ENCODE results near the gene IQCE. TPM values are rescaled to one million over a fixed set of nuclear protein-coding genes. Genes with fewer than 3 reads are reported as not detected.

IQCE gene
- total RNA-seq, 1 experiment from 2014 or later = 21.4 TPM

DNA sequence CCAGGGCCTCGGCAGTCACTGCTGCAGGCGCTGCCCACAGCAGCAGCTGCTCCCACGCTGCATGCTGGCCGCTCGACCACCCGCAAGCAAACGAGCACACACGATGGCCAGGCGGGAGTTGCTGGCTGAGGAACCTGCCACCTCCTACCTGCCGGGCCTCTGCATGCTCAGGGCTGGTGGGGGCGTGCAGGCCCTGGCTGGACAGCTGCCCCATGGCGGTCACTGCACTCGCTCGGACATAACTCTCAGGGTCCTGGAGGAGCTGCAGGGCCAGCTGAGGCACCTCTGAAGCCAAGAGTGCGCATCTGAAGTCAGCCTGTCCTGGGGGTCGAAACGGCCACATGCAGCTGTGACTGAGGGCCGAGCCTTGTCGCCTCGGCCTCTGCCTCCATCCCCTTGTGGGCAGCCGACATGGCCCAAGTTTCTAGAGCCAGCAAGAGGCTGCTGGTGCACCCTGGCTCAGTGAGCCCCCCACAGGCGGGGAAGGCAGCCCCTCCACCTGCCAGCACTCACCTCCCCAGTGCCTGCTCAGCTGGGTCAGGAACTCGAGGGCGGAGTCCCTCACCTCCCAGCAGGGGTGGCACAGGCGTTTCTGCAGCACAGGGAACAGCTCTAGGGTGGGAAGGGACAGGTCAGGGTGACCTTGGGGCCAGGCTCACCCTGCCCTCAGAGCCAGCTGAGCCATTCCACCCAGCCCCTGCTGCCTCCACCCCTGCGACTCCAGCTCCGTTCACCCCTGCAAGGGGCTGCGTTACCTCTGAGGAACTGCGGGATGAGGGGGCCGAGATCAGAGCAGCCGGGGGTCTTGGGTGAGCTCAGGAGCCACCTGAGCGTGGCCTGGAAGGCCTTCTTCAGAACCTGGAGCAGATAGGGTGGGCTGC, 19.5 kb upstream of the IQCE start:
- H3K9me3 ChIP-seq (ENCODE audit: control insufficient read depth in 1 of 2, insufficient read depth in 1 of 2, low read depth in 1 of 2, low read length in 2 of 2) = no peaks in the 10 kb centered on the region
- H3K36me3 ChIP-seq (ENCODE audit: control insufficient read depth in 1 of 2, insufficient read depth in 2 of 2, low read length in 2 of 2) = peaks cover 6 to 14% of the 10 kb centered on the region in 2 experiments; a peak in 3 of 4 replicates
- no peak overlapping the region for H3K4me2 ChIP-seq (ENCODE audit: low read length)
- no peak for DNase-seq (ENCODE audit: low read depth, low spot score)
- H2AFZ ChIP-seq (ENCODE audit: low read depth, low read length, poor library complexity, severe bottlenecking) = no peak overlapping the region
- H3K79me2 ChIP-seq (ENCODE audit: insufficient read depth, low read length) = no peaks in the 10 kb centered on the region
- no peaks in the 10 kb centered on the region for H3K4me1 ChIP-seq (ENCODE audit: control insufficient read depth in 1 of 2, insufficient read depth in 2 of 2, low read length in 2 of 2)
- no peaks in the 10 kb centered on the region for H4K20me1 ChIP-seq (ENCODE audit: insufficient read depth)
- intact Hi-C loops (cut with micrococcal nuclease) = no loop called here
- CTCF ChIA-PET = no interaction called here
- POLR2A ChIA-PET = no interaction called here
- ATAC-seq = no peak
- RAD21 ChIA-PET (ENCODE audit: low non-redundant PET in 1 of 2, low total read pairs in 2 of 2, uncharacterized antibody in 2 of 2, unreplicated experiment in 2 of 2) = no interaction called here
- TF ChIP-seq, protein P1, sequence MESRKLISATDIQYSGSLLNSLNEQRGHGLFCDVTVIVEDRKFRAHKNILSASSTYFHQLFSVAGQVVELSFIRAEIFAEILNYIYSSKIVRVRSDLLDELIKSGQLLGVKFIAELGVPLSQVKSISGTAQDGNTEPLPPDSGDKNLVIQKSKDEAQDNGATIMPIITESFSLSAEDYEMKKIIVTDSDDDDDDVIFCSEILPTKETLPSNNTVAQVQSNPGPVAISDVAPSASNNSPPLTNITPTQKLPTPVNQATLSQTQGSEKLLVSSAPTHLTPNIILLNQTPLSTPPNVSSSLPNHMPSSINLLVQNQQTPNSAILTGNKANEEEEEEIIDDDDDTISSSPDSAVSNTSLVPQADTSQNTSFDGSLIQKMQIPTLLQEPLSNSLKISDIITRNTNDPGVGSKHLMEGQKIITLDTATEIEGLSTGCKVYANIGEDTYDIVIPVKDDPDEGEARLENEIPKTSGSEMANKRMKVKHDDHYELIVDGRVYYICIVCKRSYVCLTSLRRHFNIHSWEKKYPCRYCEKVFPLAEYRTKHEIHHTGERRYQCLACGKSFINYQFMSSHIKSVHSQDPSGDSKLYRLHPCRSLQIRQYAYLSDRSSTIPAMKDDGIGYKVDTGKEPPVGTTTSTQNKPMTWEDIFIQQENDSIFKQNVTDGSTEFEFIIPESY (IDR thresholded peaks at IDR 0.05; ENCODE audit: extremely low read depth, insufficient replicate concordance, low read length) = no peak
- TF ChIP-seq ATF3 (IDR thresholded peaks at IDR 0.05) = no peak
- no peak for TF ChIP-seq CBX3 (IDR thresholded peaks at IDR 0.05; ENCODE audit: low read depth)
- TF ChIP-seq YY1 (IDR thresholded peaks at IDR 0.05; ENCODE audit: extremely low read depth, insufficient replicate concordance, low read depth, low read length) = no peak
- no peak for TF ChIP-seq FOSL1 (IDR thresholded peaks at IDR 0.05; ENCODE audit: low read depth)
- no peak for TF ChIP-seq TCF7L2 (IDR thresholded peaks at IDR 0.05; ENCODE audit: borderline replicate concordance, extremely low read depth, insufficient read depth, insufficient read length)
- TF ChIP-seq ELF1 (IDR thresholded peaks at IDR 0.05; ENCODE audit: borderline replicate concordance, low read depth) = no peak
- no peak for TF ChIP-seq CTCF (IDR thresholded peaks at IDR 0.05 in 2 of 3, conservative IDR thresholded peaks at IDR 0.05 in 1 of 3; ENCODE audit: borderline replicate concordance in 1 of 3, insufficient read depth in 1 of 3, low read depth in 2 of 3, low read length in 2 of 3)
- TF ChIP-seq EZH2phosphoT487 (IDR thresholded peaks at IDR 0.05; ENCODE audit: borderline replicate concordance) = no peak
- no peak for TF ChIP-seq ZNF274 (IDR thresholded peaks at IDR 0.05; ENCODE audit: low read depth, low read length)
- no peak for TF ChIP-seq EZH2 (IDR thresholded peaks at IDR 0.05)
- TF ChIP-seq CEBPB (IDR thresholded peaks at IDR 0.05; ENCODE audit: low read depth) = no peak
- TF ChIP-seq ZFX (IDR thresholded peaks at IDR 0.05) = no peak
- TF ChIP-seq POLR2A (IDR thresholded peaks at IDR 0.05; ENCODE audit: borderline replicate concordance, extremely low read depth, insufficient read depth, insufficient read length) = no peak
- no peak for TF ChIP-seq POLR2AphosphoS5 (IDR thresholded peaks at IDR 0.05; ENCODE audit: low read depth, low read length)
- TF ChIP-seq RAD21 (IDR thresholded peaks at IDR 0.05; ENCODE audit: low read depth) = no peak
- TF ChIP-seq JUND (IDR thresholded peaks at IDR 0.05) = no peak
- TF ChIP-seq EGR1 (IDR thresholded peaks at IDR 0.05; ENCODE audit: low read depth) = no peak
- TF ChIP-seq, protein P2, sequence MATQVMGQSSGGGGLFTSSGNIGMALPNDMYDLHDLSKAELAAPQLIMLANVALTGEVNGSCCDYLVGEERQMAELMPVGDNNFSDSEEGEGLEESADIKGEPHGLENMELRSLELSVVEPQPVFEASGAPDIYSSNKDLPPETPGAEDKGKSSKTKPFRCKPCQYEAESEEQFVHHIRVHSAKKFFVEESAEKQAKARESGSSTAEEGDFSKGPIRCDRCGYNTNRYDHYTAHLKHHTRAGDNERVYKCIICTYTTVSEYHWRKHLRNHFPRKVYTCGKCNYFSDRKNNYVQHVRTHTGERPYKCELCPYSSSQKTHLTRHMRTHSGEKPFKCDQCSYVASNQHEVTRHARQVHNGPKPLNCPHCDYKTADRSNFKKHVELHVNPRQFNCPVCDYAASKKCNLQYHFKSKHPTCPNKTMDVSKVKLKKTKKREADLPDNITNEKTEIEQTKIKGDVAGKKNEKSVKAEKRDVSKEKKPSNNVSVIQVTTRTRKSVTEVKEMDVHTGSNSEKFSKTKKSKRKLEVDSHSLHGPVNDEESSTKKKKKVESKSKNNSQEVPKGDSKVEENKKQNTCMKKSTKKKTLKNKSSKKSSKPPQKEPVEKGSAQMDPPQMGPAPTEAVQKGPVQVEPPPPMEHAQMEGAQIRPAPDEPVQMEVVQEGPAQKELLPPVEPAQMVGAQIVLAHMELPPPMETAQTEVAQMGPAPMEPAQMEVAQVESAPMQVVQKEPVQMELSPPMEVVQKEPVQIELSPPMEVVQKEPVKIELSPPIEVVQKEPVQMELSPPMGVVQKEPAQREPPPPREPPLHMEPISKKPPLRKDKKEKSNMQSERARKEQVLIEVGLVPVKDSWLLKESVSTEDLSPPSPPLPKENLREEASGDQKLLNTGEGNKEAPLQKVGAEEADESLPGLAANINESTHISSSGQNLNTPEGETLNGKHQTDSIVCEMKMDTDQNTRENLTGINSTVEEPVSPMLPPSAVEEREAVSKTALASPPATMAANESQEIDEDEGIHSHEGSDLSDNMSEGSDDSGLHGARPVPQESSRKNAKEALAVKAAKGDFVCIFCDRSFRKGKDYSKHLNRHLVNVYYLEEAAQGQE (IDR thresholded peaks at IDR 0.05; ENCODE audit: low read depth) = no peak
- no peak for TF ChIP-seq SIN3A (IDR thresholded peaks at IDR 0.05; ENCODE audit: low read depth)
- H3K4me3 ChIP-seq (replicated peaks in 1 of 2; ENCODE audit: low read depth in 1 of 2, low read length in 2 of 2) = no peak overlapping the region
- no peaks in the 10 kb centered on the region for H3K9me2 ChIP-seq (ENCODE audit: insufficient read depth)
- no peak overlapping the region for H3K27ac ChIP-seq (ENCODE audit: low read depth, low read length)
- BruUV-seq (replicated peaks) = no TSS peak
- H3K9ac ChIP-seq (ENCODE audit: low read length) = no peak overlapping the region
- H3K27me3 ChIP-seq (ENCODE audit: insufficient read depth, low read length) = no peaks in the 10 kb centered on the region
